CD4-positive, alpha-beta T cell (primary cell): ENCODE results near the gene CERS5. TPM values are rescaled to one million over a fixed set of nuclear protein-coding genes. Genes with fewer than 3 reads are reported as not detected.

Experiments used
- ATAC-seq: fragments of 200-7000 bp; cut with Tn5 transposase; one replicate; pipeline ENCODE4 v1.10.0; 2022; ENCODE audit warnings: mild to moderate bottlenecking; ENCODE audit not compliant: poor library complexity
- CTCF ChIA-PET: fragments of 350-600 bp; sonication (Branson Sonifier 250); formaldehyde crosslinking; loops from one replicate; lab custom pipeline; 2021; ENCODE audit warnings: antibody characterized with exemption, inconsistent platforms; lab: Charles Lee
- POLR2A ChIA-PET: fragments of 350-600 bp; sonication (Branson Sonifier 250); formaldehyde crosslinking; loops from one replicate; lab custom pipeline; 2021; ENCODE audit warnings: antibody characterized with exemption, inconsistent platforms; lab: Charles Lee
- DNase-seq, 14 experiments: peaks; one replicate each; pipeline ENCODE4 v3.0.0-alpha.2; 2013 to 2020; ENCODE audit warnings: mixed read lengths in 2 of 14
- H3K27ac ChIP-seq, 2 donors: one replicate each; pipeline versions ENCODE4 v1.5.1 to v1.7.0; 2013; ENCODE audit warnings: low read length in 2 of 2, low read depth in 1 of 2, mild to moderate bottlenecking in 1 of 2
- H3K27me3 ChIP-seq, 2 experiments: 1 replicate in 1 of 2; 2 replicates in 1 of 2; pipeline versions ENCODE4 v1.6.1 to v1.7.0; 2013; ENCODE audit warnings: low read length in 2 of 2, control low read depth in 1 of 2, mild to moderate bottlenecking in 1 of 2, moderate library complexity in 1 of 2; ENCODE audit not compliant: insufficient read depth in 2 of 2, control insufficient read depth in 1 of 2
- H3K36me3 ChIP-seq: one replicate; pipeline ENCODE4 v1.6.1; 2013; ENCODE audit warnings: low read length, control low read depth; ENCODE audit not compliant: insufficient read depth
- H3K4me1 ChIP-seq: one replicate; pipeline ENCODE4 v1.6.1; 2013; ENCODE audit warnings: low read length, control low read depth; ENCODE audit not compliant: insufficient read depth
- H3K4me3 ChIP-seq: one replicate; pipeline ENCODE4 v1.5.1; 2013; ENCODE audit warnings: mild to moderate bottlenecking, low read length, moderate library complexity
- H3K9me3 ChIP-seq, 2 experiments: 1 replicate in 1 of 2; 2 replicates in 1 of 2; pipeline versions ENCODE4 v1.6.1 to v1.7.0; 2013; ENCODE audit warnings: low read length in 2 of 2, mild to moderate bottlenecking in 2 of 2, control low read depth in 1 of 2, moderate library complexity in 1 of 2; ENCODE audit not compliant: control insufficient read depth in 1 of 2, insufficient read depth in 1 of 2
- H3K27ac Mint-ChIP-seq: one replicate; pipeline ENCODE4 v1.8.0; 2020; ENCODE audit warnings: mixed read lengths
- H3K27me3 Mint-ChIP-seq: one replicate; pipeline ENCODE4 v1.8.0; 2021; ENCODE audit warnings: mixed read lengths
- H3K36me3 Mint-ChIP-seq: one replicate; pipeline ENCODE4 v1.8.0; 2021; ENCODE audit warnings: low read depth, mixed read lengths
- H3K4me1 Mint-ChIP-seq: one replicate; pipeline ENCODE4 v1.8.0; 2021; ENCODE audit warnings: low read depth, mixed read lengths
- H3K4me3 Mint-ChIP-seq: one replicate; pipeline ENCODE4 v1.8.0; 2020; ENCODE audit warnings: mild to moderate bottlenecking, mixed read lengths
- H3K9me3 Mint-ChIP-seq: one replicate; pipeline ENCODE4 v1.8.0; 2020; ENCODE audit warnings: mixed read lengths
- intact Hi-C, 2 experiments: fragments of 100-400 bp; cut with DNase I in 1 of 2; cut with micrococcal nuclease in 1 of 2; formaldehyde crosslinking; loops; one replicate each; pipeline versions ENCODE4 v1.15.1 to v1.9.0; 2023 to 2025; cut with DNase I, micrococcal nuclease
- total RNA-seq, 174 experiments: library from RNA in 2 of 174; stranded (reverse) in 2 of 174; gene quantifications; one replicate each; pipeline ENCODE4 v1.2.3 and lab custom pipeline; 2021 to 2026
- TF ChIP-seq, protein P1 (sequence below): fragments of 200-600 bp; IDR thresholded peaks from one replicate; pipeline ENCODE4 v1.8.0; 2022; ENCODE audit warnings: antibody characterized with exemption, mild to moderate bottlenecking

The CERS5 gene
- total RNA-seq, 2 experiments from 2014 or later = 42.3 to 44.5 TPM

DNA sequence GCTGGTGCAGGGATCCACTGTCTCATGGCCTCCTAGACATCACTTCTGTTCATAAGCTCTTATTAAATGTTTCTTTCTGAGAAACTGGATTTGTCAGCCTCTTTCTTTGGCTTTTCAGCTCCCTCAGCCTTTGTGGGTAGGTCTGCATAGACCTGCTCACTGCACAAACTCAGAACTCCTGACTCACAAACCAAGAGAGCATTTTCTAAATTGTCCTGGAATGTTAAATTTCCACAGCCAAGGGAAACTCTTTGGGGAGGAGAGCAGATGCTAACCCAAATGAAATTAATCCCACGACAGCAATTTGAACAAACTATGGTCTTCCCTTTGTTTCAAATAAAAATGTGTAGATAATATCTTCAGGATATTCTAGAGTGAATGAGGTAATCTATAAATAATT is 19.5 kb upstream of the CERS5 start:
- DNase-seq = no peak
- ChIA-PET CTCF (no interaction called here), POLR2A (interaction anchor here (1.5 kb wide), 1 partner anchor 75 kb away, joined by 4 read pairs; the partner anchor contains the start of gene COX14)
- Mint-ChIP-seq H3K27me3 (no peaks in the 10 kb centered on the region), H3K4me1 (peaks cover 26% of the 10 kb centered on the region), H3K4me3 (no peak overlapping the region), H3K27ac (peak overlapping the region; percentile 57), H3K36me3 (peaks cover 40% of the 10 kb centered on the region), H3K9me3 (no peaks in the 10 kb centered on the region)
- Histone ChIP-seq H3K4me1 (peaks cover 24% of the 10 kb centered on the region), H3K9me3 (no peaks in the 10 kb centered on the region), H3K4me3 (no peak overlapping the region), H3K27me3 (no peaks in the 10 kb centered on the region), H3K27ac (no peak overlapping the region), H3K36me3 (peaks cover 15% of the 10 kb centered on the region)
- ATAC-seq = no peak
- TF ChIP-seq, protein P1, sequence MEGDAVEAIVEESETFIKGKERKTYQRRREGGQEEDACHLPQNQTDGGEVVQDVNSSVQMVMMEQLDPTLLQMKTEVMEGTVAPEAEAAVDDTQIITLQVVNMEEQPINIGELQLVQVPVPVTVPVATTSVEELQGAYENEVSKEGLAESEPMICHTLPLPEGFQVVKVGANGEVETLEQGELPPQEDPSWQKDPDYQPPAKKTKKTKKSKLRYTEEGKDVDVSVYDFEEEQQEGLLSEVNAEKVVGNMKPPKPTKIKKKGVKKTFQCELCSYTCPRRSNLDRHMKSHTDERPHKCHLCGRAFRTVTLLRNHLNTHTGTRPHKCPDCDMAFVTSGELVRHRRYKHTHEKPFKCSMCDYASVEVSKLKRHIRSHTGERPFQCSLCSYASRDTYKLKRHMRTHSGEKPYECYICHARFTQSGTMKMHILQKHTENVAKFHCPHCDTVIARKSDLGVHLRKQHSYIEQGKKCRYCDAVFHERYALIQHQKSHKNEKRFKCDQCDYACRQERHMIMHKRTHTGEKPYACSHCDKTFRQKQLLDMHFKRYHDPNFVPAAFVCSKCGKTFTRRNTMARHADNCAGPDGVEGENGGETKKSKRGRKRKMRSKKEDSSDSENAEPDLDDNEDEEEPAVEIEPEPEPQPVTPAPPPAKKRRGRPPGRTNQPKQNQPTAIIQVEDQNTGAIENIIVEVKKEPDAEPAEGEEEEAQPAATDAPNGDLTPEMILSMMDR = no peak
- intact Hi-C loops = loop anchor here in 1 of 2 experiments (10.0 kb wide), 1 partner anchor 128 kb away; no protein-coding TSS in a partner anchor

DNA sequence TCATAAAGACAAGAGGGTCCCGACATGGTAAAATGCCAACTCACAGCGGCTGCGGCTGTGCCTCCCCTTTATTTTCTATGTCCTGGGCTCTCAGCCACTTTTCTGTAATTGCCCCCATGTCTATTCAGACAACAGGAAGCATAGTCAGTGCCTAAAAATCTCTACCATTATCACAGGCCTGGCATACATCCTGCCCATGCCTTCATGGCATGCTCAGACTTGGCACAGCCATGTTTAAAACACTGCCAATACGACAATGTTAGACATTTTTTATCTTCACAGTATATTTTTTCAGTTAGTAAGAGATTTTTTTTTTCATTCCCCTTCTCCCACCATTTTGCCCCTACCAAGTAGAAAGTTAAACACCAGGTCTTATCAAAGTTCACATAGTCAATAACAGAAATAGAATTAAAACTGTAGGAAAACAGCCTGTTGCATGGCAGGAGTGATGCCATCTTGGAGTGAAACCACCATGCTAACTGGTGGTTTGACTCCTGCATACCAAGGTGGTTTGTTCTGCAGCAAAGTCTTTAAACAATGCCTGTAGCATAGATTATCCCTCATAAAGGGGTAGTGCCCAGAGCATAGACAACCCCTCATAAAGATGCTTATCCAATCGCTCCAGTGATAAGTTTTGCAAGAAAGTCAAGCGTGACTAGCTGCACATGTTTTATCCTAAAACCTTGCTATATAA is 18.9 kb upstream of the CERS5 start:
- Mint-ChIP-seq H3K36me3 (peaks cover 42% of the 10 kb centered on the region), H3K27ac (peak overlapping the region; percentile 52), H3K27me3 (no peaks in the 10 kb centered on the region), H3K4me3 (no peak overlapping the region), H3K9me3 (no peaks in the 10 kb centered on the region), H3K4me1 (peaks cover 26% of the 10 kb centered on the region)
- H3K4me1 ChIP-seq = peaks cover 22% of the 10 kb centered on the region
- CTCF ChIA-PET = no interaction called here
- no peak overlapping the region for H3K4me3 ChIP-seq
- H3K27me3 ChIP-seq = no peaks in the 10 kb centered on the region
- ATAC-seq = no peak
- H3K27ac ChIP-seq = no peak overlapping the region
- DNase-seq = no peak
- POLR2A ChIA-PET = interaction anchor here (1.5 kb wide), 1 partner anchor 74 kb away, joined by 4 read pairs; the partner anchor contains the start of gene COX14
- intact Hi-C loops = loop anchor here in 1 of 2 experiments (10.0 kb wide), 1 partner anchor 129 kb away; no protein-coding TSS in a partner anchor
- no peaks in the 10 kb centered on the region for H3K9me3 ChIP-seq
- peaks cover 19% of the 10 kb centered on the region for H3K36me3 ChIP-seq
- TF ChIP-seq, protein P1 = no peak

DNA sequence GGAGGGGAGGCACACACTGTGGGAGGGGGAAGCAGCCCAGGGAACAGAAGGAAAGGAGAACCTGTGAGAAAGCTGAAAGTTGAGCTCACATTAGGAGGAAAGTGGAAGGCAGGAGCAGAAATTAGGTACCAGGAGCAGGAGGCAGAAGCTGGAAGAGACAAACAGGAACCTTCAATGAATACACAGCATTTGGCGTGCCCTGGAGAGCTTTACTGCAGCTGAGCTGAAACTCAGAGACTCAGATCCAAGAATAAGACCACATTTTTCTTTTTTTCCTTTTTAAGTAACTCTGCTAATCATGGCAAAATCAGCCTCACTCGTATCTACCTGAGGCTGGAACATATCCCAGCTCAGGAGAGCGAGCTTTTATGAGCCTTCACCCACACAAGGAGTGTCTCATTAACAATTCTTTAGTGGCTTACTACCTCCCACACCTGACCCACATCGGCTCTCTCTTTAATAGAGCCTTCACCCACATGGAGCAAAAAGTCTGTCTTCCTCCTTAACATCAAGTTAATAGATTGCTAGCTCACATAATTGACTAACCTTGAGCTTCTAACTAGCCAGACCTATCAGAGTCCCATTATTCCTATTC is 18.2 kb upstream of the CERS5 start:
- Histone ChIP-seq H3K27me3 (no peaks in the 10 kb centered on the region), H3K9me3 (no peaks in the 10 kb centered on the region), H3K36me3 (peaks cover 23% of the 10 kb centered on the region), H3K27ac (no peak overlapping the region), H3K4me1 (peaks cover 17% of the 10 kb centered on the region), H3K4me3 (no peak overlapping the region)
- ChIA-PET CTCF (interaction anchor here (1.3 kb wide), 1 partner anchor 10 kb away, joined by 3 read pairs; no protein-coding TSS in a partner anchor), POLR2A (interaction anchor here (0.5 kb wide), 1 partner anchor 281 kb away, joined by 3 read pairs; no protein-coding TSS in a partner anchor)
- ATAC-seq = no peak
- peak overlapping the region; percentile 52 for H3K27ac Mint-ChIP-seq
- H3K9me3 Mint-ChIP-seq = no peaks in the 10 kb centered on the region
- TF ChIP-seq, protein P1 = no peak
- H3K4me1 Mint-ChIP-seq = peaks cover 26% of the 10 kb centered on the region
- intact Hi-C loops = loop anchor here in 1 of 2 experiments (10.0 kb wide), 1 partner anchor 129 kb away; no protein-coding TSS in a partner anchor
- no peaks in the 10 kb centered on the region for H3K27me3 Mint-ChIP-seq
- no peak for DNase-seq
- no peak overlapping the region for H3K4me3 Mint-ChIP-seq
- H3K36me3 Mint-ChIP-seq = peaks cover 43% of the 10 kb centered on the region
